Calu3 (cell line): ENCODE data around the gene PPP2R3B. TPM values are rescaled to one million over a fixed set of nuclear protein-coding genes. Genes with fewer than 3 reads are reported as not detected.
A peak's percentile ranks its signal among the peaks of the same experiment; 100 is the strongest.

Experiments
- BruUV-seq: library from RNA; stranded (reverse); fragments of 400-500 nt; replicated peaks from 2 replicates; lab custom pipeline; 2021; lab: Mats Ljungman, UMichigan
- CTCF ChIA-PET: fragments of 300-600 bp; sonication (Branson Sonifier 250); formaldehyde crosslinking; loops from one replicate; lab custom pipeline; 2022; ENCODE audit warnings: antibody characterized with exemption; lab: Charles Lee
- DNase-seq: peaks from one replicate; pipeline ENCODE4 v3.0.0; 2022
- H3K27ac Mint-ChIP-seq: one replicate; pipeline ENCODE4 v1.8.0; 2022; ENCODE audit warnings: mixed read lengths; ENCODE audit not compliant: unreplicated experiment
- H3K27me3 Mint-ChIP-seq: one replicate; pipeline ENCODE4 v1.8.0; 2022; ENCODE audit warnings: mixed read lengths; ENCODE audit not compliant: unreplicated experiment
- H3K36me3 Mint-ChIP-seq: one replicate; pipeline ENCODE4 v1.8.0; 2022; ENCODE audit warnings: mild to moderate bottlenecking, moderate library complexity, mixed read lengths; ENCODE audit not compliant: insufficient read depth, unreplicated experiment
- H3K4me1 Mint-ChIP-seq: one replicate; pipeline ENCODE4 v1.8.0; 2022; ENCODE audit warnings: mild to moderate bottlenecking, low read depth, mixed read lengths; ENCODE audit not compliant: unreplicated experiment
- H3K4me3 Mint-ChIP-seq: one replicate; pipeline ENCODE4 v1.8.0; 2022; ENCODE audit warnings: mild to moderate bottlenecking, low read depth, moderate library complexity, mixed read lengths; ENCODE audit not compliant: unreplicated experiment
- H3K9me3 Mint-ChIP-seq: one replicate; pipeline ENCODE4 v1.8.0; 2022; ENCODE audit warnings: low read depth, mixed read lengths; ENCODE audit not compliant: unreplicated experiment
- intact Hi-C: fragments of 100-400 bp; cut with micrococcal nuclease; formaldehyde crosslinking; loops from one replicate; pipeline ENCODE4 v1.10.0; 2022; ENCODE audit not compliant: unreplicated experiment
- total RNA-seq: library from RNA; stranded (reverse); gene quantifications from 2 replicates; pipeline ENCODE4 v1.2.3, GENCODE V29; 2022
- TF ChIP-seq, protein P1 (sequence below): fragments of 200-600 bp; IDR thresholded peaks from one replicate; pipeline ENCODE4 v1.8.0; 2022; ENCODE audit warnings: antibody characterized with exemption; ENCODE audit not compliant: unreplicated experiment

The PPP2R3B gene
- total RNA-seq, 1 experiment from 2014 or later = 25.4 TPM

DNA sequence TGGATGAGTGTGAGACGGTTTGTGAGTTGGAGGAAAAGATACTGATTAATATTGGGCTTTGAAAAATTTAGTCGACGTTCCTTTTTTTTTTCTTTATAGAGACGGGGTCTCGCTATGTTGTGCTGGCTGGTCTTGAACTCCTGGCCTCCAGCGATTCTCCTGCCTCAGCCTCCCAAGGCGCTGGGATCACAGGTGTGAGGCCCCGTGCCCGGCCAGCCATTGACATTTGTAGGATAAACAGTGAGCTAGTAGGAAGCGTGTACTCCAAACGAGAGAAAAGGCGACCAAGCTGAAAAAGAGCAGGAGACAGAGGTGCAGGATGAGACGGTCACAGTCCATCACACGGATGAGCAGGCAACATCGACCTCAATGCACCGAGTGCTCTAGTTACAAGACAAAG is 19.4 kb downstream of the PPP2R3B start:
- Mint-ChIP-seq H3K27ac (no peak overlapping the region), H3K27me3 (peaks cover 12% of the 10 kb centered on the region), H3K36me3 (peaks cover 12% of the 10 kb centered on the region), H3K4me1 (no peaks in the 10 kb centered on the region), H3K4me3 (no peak overlapping the region), H3K9me3 (peaks cover 6% of the 10 kb centered on the region)
- no peak for DNase-seq
- CTCF ChIA-PET = no interaction called here
- intact Hi-C loops = no loop called here
- BruUV-seq = no TSS peak
- TF ChIP-seq, protein P1, sequence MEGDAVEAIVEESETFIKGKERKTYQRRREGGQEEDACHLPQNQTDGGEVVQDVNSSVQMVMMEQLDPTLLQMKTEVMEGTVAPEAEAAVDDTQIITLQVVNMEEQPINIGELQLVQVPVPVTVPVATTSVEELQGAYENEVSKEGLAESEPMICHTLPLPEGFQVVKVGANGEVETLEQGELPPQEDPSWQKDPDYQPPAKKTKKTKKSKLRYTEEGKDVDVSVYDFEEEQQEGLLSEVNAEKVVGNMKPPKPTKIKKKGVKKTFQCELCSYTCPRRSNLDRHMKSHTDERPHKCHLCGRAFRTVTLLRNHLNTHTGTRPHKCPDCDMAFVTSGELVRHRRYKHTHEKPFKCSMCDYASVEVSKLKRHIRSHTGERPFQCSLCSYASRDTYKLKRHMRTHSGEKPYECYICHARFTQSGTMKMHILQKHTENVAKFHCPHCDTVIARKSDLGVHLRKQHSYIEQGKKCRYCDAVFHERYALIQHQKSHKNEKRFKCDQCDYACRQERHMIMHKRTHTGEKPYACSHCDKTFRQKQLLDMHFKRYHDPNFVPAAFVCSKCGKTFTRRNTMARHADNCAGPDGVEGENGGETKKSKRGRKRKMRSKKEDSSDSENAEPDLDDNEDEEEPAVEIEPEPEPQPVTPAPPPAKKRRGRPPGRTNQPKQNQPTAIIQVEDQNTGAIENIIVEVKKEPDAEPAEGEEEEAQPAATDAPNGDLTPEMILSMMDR = no peak

DNA sequence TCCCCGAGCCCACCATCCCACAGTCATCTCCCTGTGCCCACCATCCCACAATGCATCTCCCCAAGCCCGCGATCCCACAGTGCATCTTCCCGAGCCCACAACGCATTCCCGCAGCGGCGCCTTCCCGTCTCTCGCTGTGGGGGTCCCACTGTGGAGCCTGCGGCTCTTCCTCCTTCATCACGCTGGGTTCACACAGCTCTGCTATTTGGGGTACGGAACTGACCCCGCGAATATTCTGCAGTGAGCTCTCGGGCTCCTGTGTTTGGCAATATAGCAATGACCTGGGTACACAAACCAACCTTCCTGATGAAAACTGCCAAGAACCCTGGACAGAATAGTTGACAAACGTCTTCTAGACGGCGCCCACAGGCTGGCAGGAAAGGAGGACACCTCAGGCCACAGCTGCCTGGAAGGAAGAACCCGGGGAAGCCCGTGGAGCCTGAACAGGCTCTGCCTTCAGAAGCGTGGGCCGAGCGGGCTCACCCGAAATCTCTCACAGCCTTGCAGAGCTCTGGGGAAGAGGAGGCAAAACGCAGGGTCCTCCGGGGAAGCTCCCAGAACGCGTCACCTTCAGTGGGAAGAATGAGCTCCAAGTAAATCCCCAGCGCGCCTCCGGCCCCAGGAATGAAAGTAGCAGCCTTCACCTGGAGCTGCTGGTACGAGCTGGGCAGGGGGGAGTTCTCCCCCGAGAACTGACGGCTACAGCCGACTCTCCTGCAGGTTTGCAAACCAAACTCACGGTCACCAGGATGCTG is 22.9 kb downstream of the PPP2R3B start:
- CTCF ChIA-PET = no interaction called here
- peaks cover 12% of the 10 kb centered on the region for H3K9me3 Mint-ChIP-seq
- peak overlapping the region; percentile 61 for H3K27ac Mint-ChIP-seq
- intact Hi-C loops = no loop called here
- H3K4me3 Mint-ChIP-seq = no peak overlapping the region
- no peaks in the 10 kb centered on the region for H3K27me3 Mint-ChIP-seq
- H3K4me1 Mint-ChIP-seq = no peaks in the 10 kb centered on the region
- TF ChIP-seq, protein P1 = no peak
- no peak for DNase-seq
- BruUV-seq = no TSS peak
- H3K36me3 Mint-ChIP-seq = peaks cover 18% of the 10 kb centered on the region

DNA sequence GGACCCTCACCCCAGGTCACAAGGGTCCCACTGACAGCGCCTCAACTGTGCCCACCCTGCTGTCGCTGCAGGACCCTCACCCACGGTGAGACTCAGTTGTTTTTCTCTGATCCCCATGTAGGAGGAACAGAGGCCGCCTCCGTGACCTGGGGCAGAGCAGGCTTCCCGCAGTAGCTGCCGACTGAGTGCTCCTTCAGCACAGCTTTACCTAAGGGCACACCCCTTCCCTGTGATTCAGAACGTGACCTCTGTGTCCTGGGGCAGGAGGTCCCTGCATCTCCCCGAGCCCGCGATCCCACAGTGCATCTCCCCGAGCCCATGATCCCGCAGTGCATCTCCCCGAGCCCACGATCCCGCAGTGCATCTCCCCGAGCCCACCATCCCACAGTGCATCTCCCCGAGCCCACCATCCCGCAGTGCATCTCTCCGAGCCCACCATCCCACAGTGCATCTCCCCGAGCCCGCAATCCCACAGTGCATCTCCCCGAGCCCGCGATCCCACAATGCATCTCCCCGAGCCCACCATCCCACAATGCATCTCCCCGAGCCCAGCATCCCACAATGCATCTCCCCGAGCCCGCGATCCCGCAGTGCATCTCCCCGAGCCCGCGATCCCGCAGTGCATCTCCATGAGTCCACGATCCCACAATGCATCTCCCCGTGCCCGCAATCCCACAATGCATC is 23.6 kb downstream of the PPP2R3B start:
- Mint-ChIP-seq H3K27me3 (no peaks in the 10 kb centered on the region), H3K36me3 (peaks cover 18% of the 10 kb centered on the region), H3K4me1 (no peaks in the 10 kb centered on the region), H3K4me3 (no peak overlapping the region), H3K27ac (peak overlapping the region; percentile 61), H3K9me3 (peaks cover 12% of the 10 kb centered on the region)
- DNase-seq = no peak
- TF ChIP-seq, protein P1 = no peak
- no TSS peak for BruUV-seq
- CTCF ChIA-PET = no interaction called here
- intact Hi-C loops = no loop called here

DNA sequence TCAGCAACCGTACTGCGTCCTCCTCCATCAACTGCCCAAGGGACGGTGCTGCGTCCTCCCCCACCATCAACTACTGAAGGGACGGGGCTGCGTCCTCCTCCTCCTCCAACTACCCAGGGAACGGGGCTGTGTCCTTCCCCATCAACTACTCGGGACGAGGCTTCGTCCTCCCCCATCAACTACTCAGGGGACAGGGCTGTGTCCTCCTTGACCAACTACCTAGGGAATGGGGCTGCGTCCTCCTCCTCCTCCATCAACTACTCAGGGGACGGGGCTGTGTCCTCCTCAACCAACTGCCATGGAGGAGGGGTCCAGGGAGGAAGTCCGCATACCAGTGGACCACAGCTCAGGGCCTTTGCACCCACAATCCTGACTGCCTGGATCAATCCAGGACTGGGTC is 24.4 kb downstream of the PPP2R3B start:
- no peaks in the 10 kb centered on the region for H3K27me3 Mint-ChIP-seq
- peaks cover 12% of the 10 kb centered on the region for H3K9me3 Mint-ChIP-seq
- intact Hi-C loops = no loop called here
- H3K4me3 Mint-ChIP-seq = no peak overlapping the region
- no peaks in the 10 kb centered on the region for H3K4me1 Mint-ChIP-seq
- BruUV-seq = no TSS peak
- no peak overlapping the region for H3K27ac Mint-ChIP-seq
- DNase-seq = no peak
- H3K36me3 Mint-ChIP-seq = peaks cover 22% of the 10 kb centered on the region
- TF ChIP-seq, protein P1 = no peak
- CTCF ChIA-PET = no interaction called here
